Panc1 (cell line): ENCODE measurements around the gene SMIM38. TPM values are rescaled to one million over a fixed set of nuclear protein-coding genes. Genes with fewer than 3 reads are reported as not detected.
"Not testable (repeated sequence)": the region's sequence is repeated elsewhere in the genome, so short reads cannot be mapped to it uniquely, and the experiment has no call there.

ENCODE experiments used
- ATAC-seq: fragments of 200-7000 bp; cut with Tn5 transposase; 2 replicates; pipeline ENCODE4 v1.9.1; 2020; ENCODE audit warnings: mild to moderate bottlenecking, moderate library complexity
- BruUV-seq: library from RNA; stranded (reverse); fragments of 400-500 nt; replicated peaks from 2 replicates; lab custom pipeline; 2021; lab: Mats Ljungman, UMichigan
- CTCF ChIA-PET: fragments of 300-600 bp; sonication (Branson Sonifier 250); formaldehyde crosslinking; loops from one replicate; lab custom pipeline; 2022; ENCODE audit warnings: antibody characterized with exemption; lab: Charles Lee
- POLR2A ChIA-PET: fragments of 300-600 bp; sonication (Branson Sonifier 250); formaldehyde crosslinking; loops from one replicate; lab custom pipeline; 2022; ENCODE audit warnings: antibody characterized with exemption; lab: Charles Lee
- DNase-seq: peaks from one replicate; pipeline ENCODE4 v3.0.0-alpha.2; 2010; ENCODE audit warnings: low read depth, low spot score
- H3K27ac ChIP-seq: 2 replicates; pipeline ENCODE4 v1.5.1; 2011; ENCODE audit warnings: mild to moderate bottlenecking, low read length, inconsistent platforms
- H3K27me3 ChIP-seq: fragments of 200-500 bp; sonication (Bioruptor generic); 2 replicates; pipeline ENCODE4 v1.6.0; 2014; ENCODE audit warnings: low read length, inconsistent platforms; ENCODE audit not compliant: control insufficient read depth, insufficient read depth
- H3K36me3 ChIP-seq: fragments of 200-500 bp; sonication (Bioruptor generic); 2 replicates; pipeline ENCODE4 v1.5.1; 2014; ENCODE audit warnings: inconsistent platforms, mild to moderate bottlenecking, low read length, moderate library complexity; ENCODE audit not compliant: control insufficient read depth, insufficient read depth
- H3K4me1 ChIP-seq: 2 replicates; pipeline ENCODE4 v1.5.1; 2011; ENCODE audit warnings: inconsistent platforms, mild to moderate bottlenecking, low read length, moderate library complexity; ENCODE audit not compliant: control insufficient read depth, insufficient read depth
- H3K4me3 ChIP-seq, 2 experiments: 2 replicates each; pipeline ENCODE4 v1.5.1; 2011 to 2012; ENCODE audit warnings: low read depth in 2 of 2, low read length in 2 of 2, mild to moderate bottlenecking in 2 of 2, inconsistent platforms in 1 of 2, moderate library complexity in 1 of 2
- H3K9me3 ChIP-seq: fragments of 200-500 bp; sonication (Bioruptor generic); 2 replicates; pipeline ENCODE4 v1.5.1; 2014; ENCODE audit warnings: low read depth, mild to moderate bottlenecking, inconsistent platforms, low read length, moderate library complexity; ENCODE audit not compliant: control insufficient read depth, insufficient read depth
- CTCF ChIP-seq: fragments of 450-650 bp; IDR thresholded peaks from 2 replicates; pipeline ENCODE4 v1.5.1; 2017; ENCODE audit warnings: mild to moderate bottlenecking
- POLR2AphosphoS5 ChIP-seq: IDR thresholded peaks from 2 replicates; pipeline ENCODE4 v1.6.1; 2012; ENCODE audit warnings: mild to moderate bottlenecking, low read depth, low read length, moderate library complexity
- REST ChIP-seq, 2 experiments: IDR thresholded peaks; 2 replicates each; pipeline ENCODE4 v1.6.1; 2011 to 2012; ENCODE audit warnings: low read depth in 2 of 2, control low read depth in 1 of 2, low read length in 1 of 2, mild to moderate bottlenecking in 1 of 2, moderate library complexity in 1 of 2; ENCODE audit not compliant: insufficient read depth in 1 of 2
- SIN3A ChIP-seq: IDR thresholded peaks from 2 replicates; pipeline ENCODE4 v1.6.1; 2012; ENCODE audit warnings: low read depth, mild to moderate bottlenecking, low read length, moderate library complexity, borderline replicate concordance; ENCODE audit not compliant: insufficient read depth
- TCF7L2 ChIP-seq: IDR thresholded peaks from 2 replicates; pipeline ENCODE4 v1.6.1; 2011; ENCODE audit warnings: mild to moderate bottlenecking, low read depth, low read length, inconsistent platforms
- in situ Hi-C: cut with HindIII; loops from 2 replicates; pipeline ENCODE4 v1.10.0; 2016; ENCODE audit warnings: low sequenced_read_pairs, low pct_unique_long_range_greater_than_20kb
- intact Hi-C: fragments of 100-400 bp; cut with micrococcal nuclease; formaldehyde crosslinking; loops from one replicate; pipeline ENCODE4 v1.10.0; 2022; ENCODE audit not compliant: unreplicated experiment
- total RNA-seq: library from RNA; stranded (reverse); gene quantifications from one replicate; pipeline ENCODE4 v1.2.1, GENCODE V29; 2021; ENCODE audit not compliant: unreplicated experiment

Gene SMIM38
- total RNA-seq, 1 experiment from 2014 or later, result 0.46 TPM

- Histone ChIP-seq H3K9me3 (peaks cover 1% of the 10 kb centered on the region; the same call in 1 of the 2 replicates), H3K4me1 (no peaks in the 10 kb centered on the region; the same call in 1 of the 2 replicates), H3K4me3 (no peak overlapping the region), H3K27me3 (no peaks in the 10 kb centered on the region), H3K27ac (no peak overlapping the region), H3K36me3 (no peaks in the 10 kb centered on the region)
- DNase-seq (no peak), ATAC-seq (no peak)
- ChIA-PET CTCF (no interaction called here), POLR2A (no interaction called here)
- TF ChIP-seq TCF7L2 (no peak), POLR2AphosphoS5 (no peak), CTCF (no peak)
- BruUV-seq, result no TSS peak
- intact Hi-C loops (no loop called here), in situ Hi-C loops (no loop called here)
Observed at GRCh38 chr11:69138265-69138664, 17.5 kb upstream of the SMIM38 start.

GRCh38 chr11:69140161-69140560 is 15.6 kb upstream of the SMIM38 start:
- H3K27ac ChIP-seq, H3K4me1 ChIP-seq, ATAC-seq, H3K27me3 ChIP-seq, BruUV-seq, DNase-seq, in situ Hi-C loops, H3K36me3 ChIP-seq, intact Hi-C loops, H3K4me3 ChIP-seq, POLR2A ChIA-PET, H3K9me3 ChIP-seq: not testable (repeated sequence)
- CTCF ChIA-PET, result interaction anchor here (1.3 kb wide), 1 partner anchor 9 kb away, joined by 5 read pairs; no protein-coding TSS in a partner anchor

GRCh38 chr11:69140635-69141034 is 15.1 kb upstream of the SMIM38 start:
- POLR2A ChIA-PET, result no interaction called here
- Histone ChIP-seq H3K27me3 (no peaks in the 10 kb centered on the region), H3K9me3 (peaks cover 4% of the 10 kb centered on the region; the same call in 1 of the 2 replicates), H3K4me1 (no peaks in the 10 kb centered on the region), H3K4me3 (no peak overlapping the region), H3K27ac (no peak overlapping the region), H3K36me3 (no peaks in the 10 kb centered on the region)
- DNase-seq, result no peak
- BruUV-seq, result no TSS peak
- CTCF ChIA-PET, result interaction anchor here (1.3 kb wide), 1 partner anchor 9 kb away, joined by 5 read pairs; no protein-coding TSS in a partner anchor
- intact Hi-C loops, result no loop called here
- ATAC-seq, result no peak
- in situ Hi-C loops, result no loop called here
- TF ChIP-seq REST (IDR thresholded peaks at IDR 0.05; ENCODE audit: insufficient read depth in 1 of 2, low read depth in 2 of 2, low read length in 1 of 2) (no peak), SIN3A (no peak), POLR2AphosphoS5 (no peak), TCF7L2 (no peak), CTCF (no peak)
